ENCODE results near the gene CEP131.

- TF ChIP-seq, protein P1, sequence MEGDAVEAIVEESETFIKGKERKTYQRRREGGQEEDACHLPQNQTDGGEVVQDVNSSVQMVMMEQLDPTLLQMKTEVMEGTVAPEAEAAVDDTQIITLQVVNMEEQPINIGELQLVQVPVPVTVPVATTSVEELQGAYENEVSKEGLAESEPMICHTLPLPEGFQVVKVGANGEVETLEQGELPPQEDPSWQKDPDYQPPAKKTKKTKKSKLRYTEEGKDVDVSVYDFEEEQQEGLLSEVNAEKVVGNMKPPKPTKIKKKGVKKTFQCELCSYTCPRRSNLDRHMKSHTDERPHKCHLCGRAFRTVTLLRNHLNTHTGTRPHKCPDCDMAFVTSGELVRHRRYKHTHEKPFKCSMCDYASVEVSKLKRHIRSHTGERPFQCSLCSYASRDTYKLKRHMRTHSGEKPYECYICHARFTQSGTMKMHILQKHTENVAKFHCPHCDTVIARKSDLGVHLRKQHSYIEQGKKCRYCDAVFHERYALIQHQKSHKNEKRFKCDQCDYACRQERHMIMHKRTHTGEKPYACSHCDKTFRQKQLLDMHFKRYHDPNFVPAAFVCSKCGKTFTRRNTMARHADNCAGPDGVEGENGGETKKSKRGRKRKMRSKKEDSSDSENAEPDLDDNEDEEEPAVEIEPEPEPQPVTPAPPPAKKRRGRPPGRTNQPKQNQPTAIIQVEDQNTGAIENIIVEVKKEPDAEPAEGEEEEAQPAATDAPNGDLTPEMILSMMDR (IDR thresholded peaks at IDR 0.05), result no peak
- TF ChIP-seq POLR2A (IDR thresholded peaks at IDR 0.05), result no peak
Observed at GRCh38 chr17:81251709-81252301, 29.0 kb upstream of the CEP131 start.

Measured in body of pancreas (tissue), 4 donors.